MM.1S (cell line): ENCODE measurements around the gene NSL1.

Source experiments
- CTCF ChIP-seq: fragments of 300-600 bp; sonication (generic); IDR thresholded peaks from 2 replicates; pipeline ENCODE4 v1.5.1; 2016; ENCODE audit warnings: antibody characterized with exemption, low read length, mixed read lengths
- EZH2 ChIP-seq: fragments of 300-600 bp; sonication (generic); optimal IDR thresholded peaks from 2 replicates; pipeline ENCODE3; 2017; ENCODE audit warnings: low read depth, mild to moderate bottlenecking, antibody characterized with exemption, low read length, mixed read lengths

DNA sequence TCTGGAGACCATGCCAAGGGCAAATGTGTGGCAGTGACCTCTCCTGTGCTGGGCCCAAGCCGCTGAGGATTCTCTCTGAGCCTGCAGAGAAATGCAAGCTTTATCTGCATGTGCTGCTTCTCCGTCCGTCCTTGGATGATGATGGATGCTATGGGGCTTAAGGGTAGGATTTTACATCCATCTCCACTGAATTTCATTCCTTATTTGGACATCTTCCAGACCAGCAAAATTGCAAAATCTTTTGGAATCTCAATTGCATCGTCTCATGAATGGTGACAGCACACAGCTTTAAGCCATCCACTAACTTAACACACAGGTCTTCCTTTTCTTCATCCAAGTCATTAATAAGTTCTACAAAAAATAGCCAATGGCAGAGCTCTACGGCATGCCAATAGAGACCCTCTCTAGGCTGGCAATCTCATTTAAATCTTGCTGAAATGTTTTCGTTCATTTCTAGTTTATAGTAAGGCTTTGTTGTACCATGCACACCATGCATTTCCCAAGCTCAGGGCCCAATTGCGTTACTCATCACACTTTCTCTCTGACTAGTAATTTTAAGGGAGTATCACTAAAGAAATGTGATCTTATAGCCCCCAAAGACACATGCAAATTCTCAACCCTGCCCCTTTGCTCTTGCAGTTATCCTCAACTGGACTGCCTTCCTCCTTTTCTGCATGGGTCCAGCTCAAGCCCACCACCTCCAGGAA, 103.1 kb downstream of the NSL1 start:
- TF ChIP-seq CTCF (no peak), EZH2 (no peak)
